MM.1S (cell line): ENCODE measurements around the gene LTBR.

Experiments used
- DNase-seq: peaks from one replicate; pipeline ENCODE4 v3.0.0-alpha.2; 2015
- H2AFZ ChIP-seq: fragments of 300-600 bp; sonication (generic); 2 replicates; pipeline ENCODE4 v1.6.0; 2016; ENCODE audit warnings: antibody characterized with exemption, low read length
- H3F3A ChIP-seq: fragments of 300-600 bp; sonication (generic); 2 replicates; pipeline ENCODE4 v1.6.1; 2016; ENCODE audit warnings: mild to moderate bottlenecking, antibody characterized with exemption, low read length, moderate library complexity, mixed read lengths; ENCODE audit not compliant: insufficient read depth
- H3K27ac ChIP-seq: fragments of 300-600 bp; sonication (generic); 2 replicates; pipeline ENCODE4 v1.5.1; 2016; ENCODE audit warnings: mild to moderate bottlenecking, low read length
- H3K27me3 ChIP-seq: fragments of 300-600 bp; sonication (generic); replicated peaks from 2 replicates; pipeline ENCODE4 v1.6.0; 2016; ENCODE audit warnings: low read length; ENCODE audit not compliant: insufficient read depth
- H3K36me3 ChIP-seq: fragments of 300-600 bp; sonication (generic); replicated peaks from 2 replicates; pipeline ENCODE4 v1.6.1; 2016; ENCODE audit warnings: mild to moderate bottlenecking, low read length, mixed read lengths; ENCODE audit not compliant: insufficient read depth
- H3K4me1 ChIP-seq: fragments of 300-600 bp; sonication (generic); 2 replicates; pipeline ENCODE4 v1.6.1; 2016; ENCODE audit warnings: low read length, mixed read lengths
- H3K4me2 ChIP-seq: fragments of 300-600 bp; sonication (generic); 2 replicates; pipeline ENCODE4 v1.6.0; 2016; ENCODE audit warnings: low read depth, low read length
- H3K4me3 ChIP-seq: fragments of 300-600 bp; sonication (generic); 2 replicates; pipeline ENCODE4 v1.5.1; 2016; ENCODE audit warnings: low read length, mixed read lengths
- H3K79me2 ChIP-seq: fragments of 300-600 bp; sonication (generic); 2 replicates; pipeline ENCODE4 v1.6.1; 2016; ENCODE audit warnings: mixed run types, low read length, mixed read lengths
- H3K9ac ChIP-seq: fragments of 300-600 bp; sonication (generic); 2 replicates; pipeline ENCODE4 v1.6.1; 2016; ENCODE audit warnings: low read length, mixed read lengths
- H3K9me2 ChIP-seq: fragments of 300-600 bp; sonication (generic); replicated peaks from 2 replicates; pipeline ENCODE4 v1.6.1; 2016; ENCODE audit warnings: mild to moderate bottlenecking, low read length, mixed read lengths; ENCODE audit not compliant: insufficient read depth
- H3K9me3 ChIP-seq: fragments of 300-600 bp; sonication (generic); replicated peaks from 2 replicates; pipeline ENCODE4 v1.6.1; 2016; ENCODE audit warnings: mild to moderate bottlenecking, low read length, mixed read lengths; ENCODE audit not compliant: insufficient read depth
- H4K20me1 ChIP-seq: fragments of 300-600 bp; sonication (generic); 2 replicates; pipeline ENCODE4 v1.6.1; 2016; ENCODE audit warnings: mild to moderate bottlenecking, low read length, moderate library complexity, mixed read lengths; ENCODE audit not compliant: insufficient read depth
- EZH2 ChIP-seq: fragments of 300-600 bp; sonication (generic); optimal IDR thresholded peaks from 2 replicates; pipeline ENCODE3; 2017; ENCODE audit warnings: low read depth, mild to moderate bottlenecking, antibody characterized with exemption, low read length, mixed read lengths
- EZH2phosphoT487 ChIP-seq: fragments of 300-600 bp; sonication (generic); IDR thresholded peaks from 2 replicates; pipeline ENCODE4 v1.6.1; 2018; ENCODE audit warnings: antibody characterized with exemption, low read length
- TF ChIP-seq, protein P1 (sequence below): fragments of 300-600 bp; sonication (generic); IDR thresholded peaks from 2 replicates; pipeline ENCODE4 v1.5.1; 2016; ENCODE audit warnings: antibody characterized with exemption, low read length, mixed read lengths

Gene LTBR

GRCh38 chr12:6418796-6419195 is 34.8 kb downstream of the LTBR start:
- Histone ChIP-seq H3F3A (no peaks in the 10 kb centered on the region), H2AFZ (no peak overlapping the region), H3K4me1 (peaks cover 12% of the 10 kb centered on the region), H3K4me2 (no peak overlapping the region), H3K4me3 (no peak overlapping the region), H3K79me2 (no peaks in the 10 kb centered on the region), H3K27ac (no peak overlapping the region), H3K27me3 (no peaks in the 10 kb centered on the region), H3K9ac (no peak overlapping the region), H4K20me1 (no peaks in the 10 kb centered on the region), H3K9me2 (no peaks in the 10 kb centered on the region), H3K9me3 (no peaks in the 10 kb centered on the region), H3K36me3 (no peaks in the 10 kb centered on the region)
- TF ChIP-seq, protein P1, sequence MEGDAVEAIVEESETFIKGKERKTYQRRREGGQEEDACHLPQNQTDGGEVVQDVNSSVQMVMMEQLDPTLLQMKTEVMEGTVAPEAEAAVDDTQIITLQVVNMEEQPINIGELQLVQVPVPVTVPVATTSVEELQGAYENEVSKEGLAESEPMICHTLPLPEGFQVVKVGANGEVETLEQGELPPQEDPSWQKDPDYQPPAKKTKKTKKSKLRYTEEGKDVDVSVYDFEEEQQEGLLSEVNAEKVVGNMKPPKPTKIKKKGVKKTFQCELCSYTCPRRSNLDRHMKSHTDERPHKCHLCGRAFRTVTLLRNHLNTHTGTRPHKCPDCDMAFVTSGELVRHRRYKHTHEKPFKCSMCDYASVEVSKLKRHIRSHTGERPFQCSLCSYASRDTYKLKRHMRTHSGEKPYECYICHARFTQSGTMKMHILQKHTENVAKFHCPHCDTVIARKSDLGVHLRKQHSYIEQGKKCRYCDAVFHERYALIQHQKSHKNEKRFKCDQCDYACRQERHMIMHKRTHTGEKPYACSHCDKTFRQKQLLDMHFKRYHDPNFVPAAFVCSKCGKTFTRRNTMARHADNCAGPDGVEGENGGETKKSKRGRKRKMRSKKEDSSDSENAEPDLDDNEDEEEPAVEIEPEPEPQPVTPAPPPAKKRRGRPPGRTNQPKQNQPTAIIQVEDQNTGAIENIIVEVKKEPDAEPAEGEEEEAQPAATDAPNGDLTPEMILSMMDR: no peak
- no peak for TF ChIP-seq EZH2phosphoT487
- no peak for TF ChIP-seq EZH2
- no peak for DNase-seq

DNA sequence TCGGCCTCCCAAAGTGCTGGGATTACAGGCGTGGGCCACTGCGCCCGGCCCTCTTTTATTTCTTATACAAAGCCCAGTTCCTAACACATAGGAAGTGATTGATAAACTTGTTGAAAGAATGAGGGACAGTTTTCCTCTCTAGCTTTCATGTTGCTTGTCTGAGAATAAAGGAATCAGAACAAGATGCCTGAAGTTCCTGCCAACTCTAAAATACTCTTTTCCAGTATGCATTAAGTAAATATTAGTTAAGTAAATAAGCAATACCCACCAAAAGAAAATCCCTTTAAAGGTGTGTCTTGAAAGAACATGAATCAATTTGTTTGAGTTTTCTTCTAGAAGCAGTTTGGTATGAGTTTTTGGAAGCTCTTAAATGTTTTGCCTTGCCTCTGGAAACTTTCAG is 36.4 kb downstream of the LTBR start:
- Histone ChIP-seq H3K4me1 (peaks cover 16% of the 10 kb centered on the region), H3K9ac (no peak overlapping the region), H3K9me3 (no peaks in the 10 kb centered on the region), H3K27ac (no peak overlapping the region), H3K27me3 (no peaks in the 10 kb centered on the region), H3K79me2 (no peaks in the 10 kb centered on the region), H3K4me2 (no peak overlapping the region), H2AFZ (no peak overlapping the region), H3K9me2 (no peaks in the 10 kb centered on the region), H4K20me1 (no peaks in the 10 kb centered on the region), H3K36me3 (no peaks in the 10 kb centered on the region), H3K4me3 (no peak overlapping the region), H3F3A (no peaks in the 10 kb centered on the region)
- TF ChIP-seq, protein P1: no peak
- no peak for TF ChIP-seq EZH2phosphoT487
- DNase-seq: no peak

DNA sequence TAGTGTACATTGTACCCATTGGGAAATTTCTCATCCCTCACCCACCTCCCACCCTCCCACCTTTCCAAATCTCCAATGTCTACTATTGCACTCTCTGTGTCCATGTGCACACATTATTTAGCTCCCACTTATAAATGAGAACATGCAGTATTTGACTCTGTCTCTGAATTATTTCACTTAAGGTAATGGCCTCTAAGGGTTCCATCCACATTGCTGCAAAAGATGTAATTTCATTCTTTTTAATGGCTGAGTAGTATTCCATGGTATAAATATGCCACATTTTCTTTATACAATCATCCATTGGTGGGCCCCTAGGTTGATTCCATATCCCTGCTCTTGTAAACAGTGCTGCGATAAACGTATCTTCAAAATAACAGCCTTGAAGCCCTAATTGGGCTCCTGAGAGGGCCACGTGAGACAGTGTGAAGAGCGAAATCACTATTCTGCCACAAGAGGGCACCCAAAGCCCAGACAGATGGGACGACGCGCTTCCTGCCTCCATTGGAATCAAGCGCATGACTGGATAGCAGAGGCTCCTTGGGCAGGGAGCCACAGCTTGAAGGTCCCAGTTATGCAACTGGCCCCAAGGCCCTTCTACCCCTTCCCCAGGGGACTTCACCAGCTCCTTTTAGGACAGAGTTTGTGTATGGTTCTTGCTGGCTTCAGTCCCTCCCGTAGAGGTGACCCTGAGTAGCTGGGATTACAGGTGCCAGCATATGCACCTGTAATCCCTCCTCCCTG is 39.5 kb downstream of the LTBR start:
- peak overlapping the region; percentile 47 for H2AFZ ChIP-seq
- TF ChIP-seq EZH2phosphoT487 (no peak), EZH2 (no peak)
- TF ChIP-seq, protein P1: peak; percentile 87
- no peaks in the 10 kb centered on the region for H3K27me3 ChIP-seq
- 0 out of 2 replicates have a peak overlapping the region, but pooled peaks have one; percentile 3 for H3K9ac ChIP-seq
- DNase-seq: peak; percentile 86
- H4K20me1 ChIP-seq: no peaks in the 10 kb centered on the region
- H3K4me1 ChIP-seq: peaks cover 9% of the 10 kb centered on the region
- no peaks in the 10 kb centered on the region for H3K9me3 ChIP-seq
- H3K27ac ChIP-seq: no peak overlapping the region
- peak overlapping the region; percentile 44; the same call in 1 of the 2 replicates for H3K4me2 ChIP-seq
- no peaks in the 10 kb centered on the region for H3K79me2 ChIP-seq
- no peak overlapping the region for H3K4me3 ChIP-seq
- H3F3A ChIP-seq: no peaks in the 10 kb centered on the region
- no peaks in the 10 kb centered on the region for H3K9me2 ChIP-seq
- H3K36me3 ChIP-seq: no peaks in the 10 kb centered on the region
